RWPE2 (cell line): Measurements from ENCODE around the gene GKN2.

Source experiments
- ATAC-seq: fragments of 200-7000 bp; cut with Tn5 transposase; 3 replicates; pipeline ENCODE4 v1.9.1; 2021; ENCODE audit warnings: low read depth
- DNase-seq: peaks from one replicate; pipeline ENCODE4 v3.0.0-alpha.2; 2020; ENCODE audit warnings: low spot score
- H3K27ac ChIP-seq: fragments of 450-650 bp; 2 replicates; pipeline ENCODE4 v1.5.1; 2017; ENCODE audit warnings: mild to moderate bottlenecking; ENCODE audit not compliant: poor library complexity, severe bottlenecking
- H3K27me3 ChIP-seq: fragments of 250-450 bp; sonication (Bioruptor Pico); 2 replicates; pipeline ENCODE4 v1.5.1; 2021; ENCODE audit warnings: mild to moderate bottlenecking, moderate library complexity; ENCODE audit not compliant: insufficient read depth, poor library complexity, severe bottlenecking
- H3K36me3 ChIP-seq: fragments of 250-450 bp; sonication (Bioruptor Pico); 2 replicates; pipeline ENCODE4 v1.5.1; 2020; ENCODE audit warnings: low read depth, mild to moderate bottlenecking, moderate library complexity
- H3K4me1 ChIP-seq: fragments of 250-450 bp; sonication (Bioruptor Pico); 2 replicates; pipeline ENCODE4 v1.5.1; 2021; ENCODE audit warnings: mild to moderate bottlenecking, moderate library complexity; ENCODE audit not compliant: insufficient read depth, poor library complexity, severe bottlenecking
- H3K4me3 ChIP-seq: fragments of 250-450 bp; sonication (Bioruptor Pico); 2 replicates; pipeline ENCODE4 v1.5.1; 2021; ENCODE audit warnings: mild to moderate bottlenecking, moderate library complexity; ENCODE audit not compliant: severe bottlenecking
- H3K9me3 ChIP-seq: fragments of 250-450 bp; sonication (Bioruptor Pico); 2 replicates; pipeline ENCODE4 v1.5.1; 2021; ENCODE audit warnings: mild to moderate bottlenecking, moderate library complexity; ENCODE audit not compliant: severe bottlenecking
- TF ChIP-seq, protein P1 (sequence below): fragments of 450-650 bp; IDR thresholded peaks from one replicate; pipeline ENCODE4 v1.5.1; 2017; ENCODE audit warnings: mild to moderate bottlenecking, moderate library complexity; ENCODE audit not compliant: poor library complexity, severe bottlenecking

GKN2 gene

DNA sequence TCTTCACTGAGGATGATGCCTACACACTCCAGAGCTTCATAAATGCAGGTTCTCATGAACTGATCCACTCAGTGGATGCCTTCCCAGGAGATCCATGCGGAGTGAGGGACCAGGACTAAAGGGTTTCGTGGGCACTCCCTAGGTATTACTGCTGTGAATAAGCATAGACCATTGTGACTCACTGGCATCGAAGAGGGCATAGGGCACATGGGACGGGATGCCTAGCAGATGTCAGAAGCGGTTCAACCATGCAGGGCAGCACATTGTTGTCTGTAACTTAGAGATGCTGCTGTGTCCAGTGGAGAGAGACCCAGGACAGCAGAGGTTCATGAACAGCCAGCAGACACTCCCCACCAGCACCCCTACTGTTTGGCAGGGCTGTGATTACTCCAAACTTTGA is 17.2 kb downstream of the GKN2 start:
- Histone ChIP-seq H3K27me3 (no peaks in the 10 kb centered on the region), H3K4me3 (no peak overlapping the region), H3K4me1 (peaks cover 15% of the 10 kb centered on the region), H3K36me3 (no peaks in the 10 kb centered on the region), H3K27ac (no peak overlapping the region), H3K9me3 (no peaks in the 10 kb centered on the region)
- no peak for ATAC-seq
- TF ChIP-seq, protein P1, sequence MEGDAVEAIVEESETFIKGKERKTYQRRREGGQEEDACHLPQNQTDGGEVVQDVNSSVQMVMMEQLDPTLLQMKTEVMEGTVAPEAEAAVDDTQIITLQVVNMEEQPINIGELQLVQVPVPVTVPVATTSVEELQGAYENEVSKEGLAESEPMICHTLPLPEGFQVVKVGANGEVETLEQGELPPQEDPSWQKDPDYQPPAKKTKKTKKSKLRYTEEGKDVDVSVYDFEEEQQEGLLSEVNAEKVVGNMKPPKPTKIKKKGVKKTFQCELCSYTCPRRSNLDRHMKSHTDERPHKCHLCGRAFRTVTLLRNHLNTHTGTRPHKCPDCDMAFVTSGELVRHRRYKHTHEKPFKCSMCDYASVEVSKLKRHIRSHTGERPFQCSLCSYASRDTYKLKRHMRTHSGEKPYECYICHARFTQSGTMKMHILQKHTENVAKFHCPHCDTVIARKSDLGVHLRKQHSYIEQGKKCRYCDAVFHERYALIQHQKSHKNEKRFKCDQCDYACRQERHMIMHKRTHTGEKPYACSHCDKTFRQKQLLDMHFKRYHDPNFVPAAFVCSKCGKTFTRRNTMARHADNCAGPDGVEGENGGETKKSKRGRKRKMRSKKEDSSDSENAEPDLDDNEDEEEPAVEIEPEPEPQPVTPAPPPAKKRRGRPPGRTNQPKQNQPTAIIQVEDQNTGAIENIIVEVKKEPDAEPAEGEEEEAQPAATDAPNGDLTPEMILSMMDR = no peak
- no peak for DNase-seq

DNA sequence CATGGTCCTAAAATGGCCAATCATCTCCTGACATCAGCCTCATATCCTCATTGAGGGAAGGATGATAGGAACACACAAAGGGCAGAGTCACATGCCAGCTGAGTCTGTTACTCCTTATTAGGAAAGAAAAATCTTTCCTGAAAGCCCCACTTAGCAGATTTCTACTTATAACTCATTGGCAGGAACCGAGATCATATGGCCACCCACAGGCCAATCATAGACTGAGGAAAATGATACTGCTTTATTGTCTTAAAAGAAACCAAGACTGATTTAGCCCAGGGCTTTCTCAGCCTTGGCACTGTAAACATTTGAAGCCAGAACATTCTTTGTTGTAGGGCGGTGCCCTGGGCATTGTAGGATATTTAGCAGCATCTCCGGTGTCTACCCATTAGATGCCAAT is 18.7 kb downstream of the GKN2 start:
- ATAC-seq (no peak), DNase-seq (no peak)
- TF ChIP-seq, protein P1 = no peak
- H3K9me3 ChIP-seq = no peaks in the 10 kb centered on the region
- no peak overlapping the region for H3K4me3 ChIP-seq
- no peak overlapping the region for H3K27ac ChIP-seq
- H3K36me3 ChIP-seq = no peaks in the 10 kb centered on the region
- H3K4me1 ChIP-seq = peaks cover 15% of the 10 kb centered on the region
- H3K27me3 ChIP-seq = no peaks in the 10 kb centered on the region

DNA sequence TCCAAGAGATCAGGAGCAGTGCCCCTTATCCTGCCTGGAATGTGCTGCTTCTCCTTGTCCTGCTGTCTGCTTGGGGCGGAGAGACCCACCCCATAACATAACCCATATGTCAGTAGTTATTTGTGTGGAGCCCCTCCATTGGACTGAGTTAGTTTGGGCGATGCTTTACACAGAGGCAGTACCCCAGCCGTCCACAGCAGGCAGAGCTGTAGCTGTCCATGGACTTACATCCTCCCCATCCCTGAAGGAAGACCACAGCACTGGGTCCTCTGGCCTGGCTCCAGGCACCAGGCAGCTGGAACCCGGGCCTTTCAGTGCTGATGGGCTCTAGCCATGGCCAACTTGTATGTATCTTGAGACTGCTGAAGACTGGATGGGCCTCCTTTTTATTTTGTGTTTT is 20.3 kb downstream of the GKN2 start:
- H3K4me1 ChIP-seq = peaks cover 15% of the 10 kb centered on the region
- no peaks in the 10 kb centered on the region for H3K27me3 ChIP-seq
- H3K27ac ChIP-seq = no peak overlapping the region
- H3K9me3 ChIP-seq = no peaks in the 10 kb centered on the region
- no peaks in the 10 kb centered on the region for H3K36me3 ChIP-seq
- TF ChIP-seq, protein P1 = no peak
- no peak overlapping the region for H3K4me3 ChIP-seq
- DNase-seq = no peak
- no peak for ATAC-seq

DNA sequence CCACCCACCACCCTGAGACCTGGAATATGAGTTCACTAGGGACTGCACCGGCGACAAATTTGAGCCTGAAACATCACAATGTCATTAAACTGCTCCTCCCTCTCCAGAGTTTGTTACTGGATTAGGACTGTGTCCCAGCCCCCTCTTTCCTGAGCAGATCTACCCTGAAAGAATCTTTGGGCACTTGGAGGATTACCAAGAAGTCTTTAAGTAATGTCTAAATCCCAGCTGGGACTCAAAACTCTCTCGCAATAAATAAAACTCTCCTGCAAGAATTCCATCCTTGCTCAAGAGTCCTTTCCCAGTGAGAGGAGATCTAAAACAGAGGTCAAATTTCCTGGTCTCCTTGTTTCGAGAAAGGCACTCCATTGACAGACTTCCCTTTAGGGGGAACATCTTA is 20.9 kb downstream of the GKN2 start:
- no peak for DNase-seq
- TF ChIP-seq, protein P1 = no peak
- ATAC-seq = no peak

DNA sequence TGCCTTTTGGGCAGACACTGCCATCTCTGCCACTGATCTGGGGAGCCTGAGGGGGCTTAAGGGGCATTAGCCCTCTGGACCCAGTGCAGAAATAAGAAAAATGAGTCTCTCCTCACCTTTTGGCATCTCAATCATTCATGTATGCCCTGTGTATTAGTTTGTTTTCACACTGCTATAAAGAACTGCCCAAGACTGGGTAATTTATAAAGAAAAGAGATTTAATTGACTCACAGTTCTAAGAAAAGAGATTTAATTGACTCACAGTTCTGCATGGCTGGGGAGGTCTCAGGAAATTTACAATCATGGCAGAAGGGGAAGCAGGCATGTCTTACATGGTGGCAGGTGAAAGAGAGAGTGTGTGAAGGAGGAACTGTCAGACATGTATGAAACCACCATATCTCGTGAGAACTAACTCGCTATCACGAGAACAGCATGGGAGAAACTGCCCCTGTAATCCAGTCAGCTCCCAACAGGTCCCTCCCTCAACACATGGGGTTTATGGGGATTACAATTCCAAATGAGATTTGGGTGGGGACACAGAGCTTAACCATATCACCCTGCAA is 21.5 kb downstream of the GKN2 start:
- Histone ChIP-seq H3K27me3 (no peaks in the 10 kb centered on the region), H3K4me3 (no peak overlapping the region), H3K36me3 (no peaks in the 10 kb centered on the region), H3K9me3 (no peaks in the 10 kb centered on the region), H3K27ac (no peak overlapping the region), H3K4me1 (peaks cover 5% of the 10 kb centered on the region)
- TF ChIP-seq, protein P1 = no peak
- ATAC-seq (no peak), DNase-seq (no peak)

More for the DNA sequence above, 20.9 kb downstream of the GKN2 start:
- Histone ChIP-seq H3K4me3 (no peak overlapping the region), H3K9me3 (no peaks in the 10 kb centered on the region), H3K27me3 (no peaks in the 10 kb centered on the region), H3K27ac (no peak overlapping the region), H3K36me3 (no peaks in the 10 kb centered on the region), H3K4me1 (peaks cover 10% of the 10 kb centered on the region)
